Measurements from ENCODE around the gene CLEC16A. TPM values are rescaled to one million over a fixed set of nuclear protein-coding genes. Genes with fewer than 3 reads are reported as not detected.
"Not testable (repeated sequence)": the region's sequence is repeated elsewhere in the genome, so short reads cannot be mapped to it uniquely, and the experiment has no call there.

CLEC16A gene
- total RNA-seq, 1 experiment from 2014 or later, result 12.7 TPM

DNA sequence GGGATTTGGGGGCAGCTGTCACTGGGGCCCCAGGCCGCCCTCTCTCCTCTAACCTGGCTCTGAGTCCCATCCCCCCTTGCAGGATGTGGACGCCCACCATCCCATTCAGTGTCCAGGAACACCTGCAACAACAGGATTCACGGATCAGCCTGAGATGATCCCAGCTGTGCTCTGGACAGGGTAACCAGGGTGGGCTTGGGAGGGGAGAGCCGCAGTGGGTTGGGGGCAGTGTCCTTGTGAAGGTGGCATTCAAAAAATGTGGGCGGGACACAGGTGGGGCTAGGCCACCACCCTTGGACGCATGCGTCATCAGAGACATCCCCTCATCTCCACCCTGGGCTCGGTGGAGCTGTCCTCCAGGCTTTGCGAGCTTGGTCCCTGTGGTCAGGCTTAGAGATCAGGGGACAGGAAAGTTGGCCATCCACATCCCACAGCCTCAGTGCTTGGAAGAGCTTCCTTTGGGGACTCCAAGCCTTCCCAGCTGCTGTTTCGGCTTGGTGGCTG is 21.2 kb upstream of the CLEC16A start:
- DNase-seq (ENCODE audit: low spot score), result peak; percentile 29

DNA sequence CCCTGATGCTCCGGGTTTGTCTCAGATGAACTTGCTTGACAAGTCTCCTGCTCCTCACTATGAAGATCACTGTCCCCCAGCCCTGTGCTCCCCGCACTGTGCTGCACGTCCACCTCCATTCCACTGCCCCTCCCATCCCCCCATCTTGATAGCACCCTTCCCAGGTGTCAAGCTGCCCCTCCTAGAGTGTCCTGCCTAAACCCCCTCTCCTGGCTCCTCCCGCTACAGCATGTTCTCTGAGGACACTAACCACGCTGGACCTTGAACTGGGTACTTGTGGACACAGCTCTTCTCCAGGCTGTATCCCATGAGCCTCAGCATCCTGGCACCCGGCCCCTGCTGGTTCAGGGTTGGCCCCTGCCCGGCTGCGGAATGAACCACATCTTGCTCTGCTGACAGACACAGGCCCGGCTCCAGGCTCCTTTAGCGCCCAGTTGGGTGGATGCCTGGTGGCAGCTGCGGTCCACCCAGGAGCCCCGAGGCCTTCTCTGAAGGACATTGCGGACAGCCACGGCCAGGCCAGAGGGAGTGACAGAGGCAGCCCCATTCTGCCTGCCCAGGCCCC is 20.6 kb upstream of the CLEC16A start:
- DNase-seq (ENCODE audit: low spot score), result peak; percentile 27

DNA sequence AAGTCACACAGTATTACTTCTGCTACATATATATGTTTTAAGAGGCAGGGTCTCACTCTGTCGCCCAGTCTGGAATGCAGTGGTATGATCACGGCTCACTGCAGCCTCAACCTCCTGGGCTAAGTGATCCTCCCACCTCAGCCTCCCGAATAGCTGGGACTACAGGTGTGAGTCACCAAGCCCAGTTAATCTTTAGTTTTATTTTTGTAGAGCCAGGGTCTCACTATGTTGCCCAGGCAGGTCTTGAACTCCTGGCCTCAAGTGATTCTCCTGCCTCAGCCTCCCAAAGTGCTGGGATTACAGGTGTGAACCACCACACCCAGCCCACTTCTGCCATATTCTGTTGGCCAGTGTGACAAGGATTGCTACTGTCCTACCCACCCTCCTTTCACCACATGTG is 19.1 kb upstream of the CLEC16A start:
- DNase-seq (ENCODE audit: low spot score), result not testable (repeated sequence)

DNA sequence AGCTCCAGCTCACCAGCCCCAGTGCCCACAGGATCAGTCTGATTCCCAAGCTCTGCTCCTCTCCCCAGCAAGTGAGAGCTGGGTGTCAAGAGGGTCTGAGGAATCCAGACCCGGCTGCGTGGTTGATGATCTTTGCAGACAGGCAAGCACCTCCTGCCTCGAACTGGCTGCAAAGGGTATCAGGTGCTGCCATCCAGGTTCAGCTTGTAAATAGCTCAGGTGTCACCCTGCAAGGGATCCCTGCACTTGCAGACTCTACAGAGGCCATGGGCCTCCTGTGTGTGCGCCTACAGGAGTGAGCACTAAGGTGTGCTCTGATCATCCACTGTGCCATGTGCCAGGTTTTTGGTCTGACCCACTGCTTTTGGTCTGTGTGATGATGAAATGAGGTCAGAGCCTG is 18.3 kb upstream of the CLEC16A start:
- no peak for DNase-seq (ENCODE audit: low spot score)

DNA sequence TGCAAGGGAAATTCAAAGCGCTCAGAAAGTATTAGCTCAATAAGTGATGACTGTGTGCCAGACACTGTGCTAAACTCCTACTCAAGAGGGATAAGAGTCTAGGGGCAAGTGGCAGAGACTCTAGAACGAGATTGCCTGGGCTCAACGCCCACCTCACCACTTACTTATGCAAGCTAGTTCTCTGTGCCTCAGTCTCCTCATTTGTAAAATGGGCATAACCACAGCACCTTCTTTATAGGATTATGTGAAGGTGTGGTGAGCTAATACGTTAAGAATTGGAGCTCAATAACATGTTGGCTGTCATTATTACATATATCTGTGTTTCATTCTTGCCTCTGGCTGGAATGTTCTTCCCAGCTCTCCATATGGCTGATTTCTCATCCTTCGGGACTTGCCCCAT is 17.5 kb upstream of the CLEC16A start:
- no peak for DNase-seq (ENCODE audit: low spot score)

DNA sequence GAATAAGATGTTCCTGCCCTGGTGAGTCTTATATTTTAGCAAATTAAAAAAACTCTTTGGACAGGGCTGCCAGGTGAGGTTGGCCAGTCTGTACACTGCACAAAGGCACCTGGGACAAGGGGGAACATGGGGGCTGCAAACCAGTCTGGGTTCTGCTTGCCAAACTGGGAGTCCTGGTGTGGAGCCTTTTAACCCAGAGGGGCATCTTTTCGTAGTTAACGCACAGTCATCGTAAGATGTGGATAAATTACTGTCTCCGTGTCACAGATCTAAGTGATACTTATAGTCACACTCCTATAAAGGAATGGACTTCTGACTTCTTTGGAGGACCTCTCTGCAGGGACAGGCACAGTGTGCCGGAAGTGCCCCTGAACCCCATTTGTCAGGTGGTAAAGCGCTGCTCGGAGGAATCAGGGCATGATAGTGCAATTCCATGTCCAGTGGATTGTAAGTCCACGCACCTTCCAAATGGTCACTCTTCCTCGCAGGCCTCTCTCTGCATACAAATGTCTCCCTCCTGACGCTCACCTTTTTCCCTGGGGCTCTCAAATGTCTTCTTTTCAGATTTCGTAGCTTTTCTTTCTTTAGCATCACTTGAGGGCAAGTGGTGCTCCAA is 16.8 kb upstream of the CLEC16A start:
- DNase-seq (ENCODE audit: low spot score), result no peak

DNA sequence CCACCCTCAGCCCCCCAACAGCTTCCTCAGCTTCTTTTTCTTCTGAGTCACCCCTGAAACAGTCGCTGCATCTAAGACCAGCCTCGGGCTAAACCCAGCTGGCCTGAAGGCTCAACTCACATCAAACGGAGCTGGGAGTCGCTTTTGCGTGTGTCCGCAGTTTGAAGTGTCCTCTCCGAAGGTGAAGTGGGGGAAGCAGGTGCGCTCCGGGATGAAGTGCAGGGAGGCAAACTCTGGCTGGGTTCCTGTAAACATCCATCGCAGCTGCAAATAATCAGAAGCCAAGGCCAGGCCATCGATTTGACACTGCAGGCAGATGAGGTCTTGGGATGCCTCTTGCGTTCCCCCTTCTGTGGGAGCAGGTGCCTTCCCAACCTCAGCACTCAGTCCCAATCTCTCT is 15.3 kb upstream of the CLEC16A start:
- DNase-seq (ENCODE audit: low spot score), result not testable (repeated sequence)

DNA sequence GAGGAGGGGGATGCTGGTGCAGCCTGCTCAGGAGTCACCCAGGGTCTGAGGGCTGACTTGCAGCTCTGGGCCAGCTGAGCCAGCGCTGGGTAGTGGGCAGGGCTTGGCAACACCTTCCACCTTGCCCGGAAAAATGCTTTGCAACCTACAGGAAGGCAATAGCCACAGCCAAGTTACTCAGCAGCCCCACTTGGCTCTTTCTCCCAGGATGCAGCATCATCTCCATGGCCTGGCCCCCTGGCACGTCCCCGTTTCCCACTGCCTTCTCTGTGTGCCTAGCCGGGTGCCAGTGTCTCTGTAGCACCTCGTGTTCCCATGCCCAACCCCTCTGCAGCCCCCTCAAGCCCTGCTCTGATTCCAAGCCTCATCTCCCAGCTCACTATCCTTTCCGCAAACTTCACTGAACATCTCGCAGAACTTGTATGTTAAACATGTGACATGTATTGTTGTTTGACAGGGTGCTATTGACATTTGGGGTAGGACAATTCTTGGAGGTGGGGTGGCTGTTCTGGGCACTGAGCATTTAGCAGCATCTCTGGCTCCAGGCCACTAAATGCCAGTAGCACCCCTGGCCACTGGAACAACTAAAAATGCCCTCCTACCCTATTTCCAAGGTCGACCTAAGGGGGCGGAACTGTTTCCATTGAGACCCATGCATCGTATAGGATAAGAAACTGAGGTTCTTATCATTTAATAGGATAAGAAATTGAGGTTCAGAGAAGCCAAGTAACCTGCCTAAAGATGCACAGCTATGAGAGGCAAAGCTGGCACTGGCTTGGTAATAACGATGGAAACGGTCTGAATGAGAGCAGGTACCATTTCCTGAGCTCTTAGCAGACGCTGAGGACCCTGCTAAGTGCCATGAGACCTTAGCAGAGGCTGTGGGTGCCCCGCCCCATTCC is 14.3 kb upstream of the CLEC16A start:
- no peak for DNase-seq (ENCODE audit: low spot score)

DNA sequence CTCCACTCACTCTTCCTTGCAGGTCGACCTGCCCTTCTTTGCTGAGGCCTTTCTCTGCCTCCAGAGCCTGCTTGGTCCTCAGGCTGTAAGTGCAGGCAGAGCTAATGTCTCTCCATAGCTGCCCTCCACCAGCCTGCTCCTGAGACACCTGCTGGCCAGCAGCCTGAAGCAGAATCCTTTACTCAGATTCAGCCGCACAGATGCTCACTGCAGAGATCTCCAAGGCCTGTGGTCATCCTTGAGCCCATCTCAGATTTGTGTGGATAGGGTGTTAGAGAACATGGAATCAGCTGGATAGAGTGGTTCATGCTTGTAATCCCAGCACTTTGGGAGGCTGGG is 13.6 kb upstream of the CLEC16A start:
- no peak for DNase-seq (ENCODE audit: low spot score)

DNA sequence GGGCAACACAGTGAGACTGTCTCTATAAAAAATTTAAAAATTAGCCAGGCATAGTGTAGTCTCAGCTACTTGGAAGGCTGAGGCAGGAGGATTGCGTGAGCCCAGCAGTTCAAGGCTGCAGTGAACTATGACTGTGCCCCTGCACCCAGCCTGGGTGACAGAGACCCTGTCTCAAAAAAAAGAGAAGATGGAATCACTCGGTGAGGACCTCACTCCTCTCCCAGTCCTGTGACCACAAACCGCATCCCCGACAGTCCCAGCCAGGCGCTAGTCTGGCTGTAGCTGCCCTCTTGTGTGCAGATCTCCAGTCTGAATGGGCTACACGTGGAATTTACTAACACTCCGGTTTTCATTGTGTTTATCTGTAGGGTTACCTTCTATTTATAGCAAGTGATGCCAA is 13.2 kb upstream of the CLEC16A start:
- DNase-seq (ENCODE audit: low spot score), result no peak

DNA sequence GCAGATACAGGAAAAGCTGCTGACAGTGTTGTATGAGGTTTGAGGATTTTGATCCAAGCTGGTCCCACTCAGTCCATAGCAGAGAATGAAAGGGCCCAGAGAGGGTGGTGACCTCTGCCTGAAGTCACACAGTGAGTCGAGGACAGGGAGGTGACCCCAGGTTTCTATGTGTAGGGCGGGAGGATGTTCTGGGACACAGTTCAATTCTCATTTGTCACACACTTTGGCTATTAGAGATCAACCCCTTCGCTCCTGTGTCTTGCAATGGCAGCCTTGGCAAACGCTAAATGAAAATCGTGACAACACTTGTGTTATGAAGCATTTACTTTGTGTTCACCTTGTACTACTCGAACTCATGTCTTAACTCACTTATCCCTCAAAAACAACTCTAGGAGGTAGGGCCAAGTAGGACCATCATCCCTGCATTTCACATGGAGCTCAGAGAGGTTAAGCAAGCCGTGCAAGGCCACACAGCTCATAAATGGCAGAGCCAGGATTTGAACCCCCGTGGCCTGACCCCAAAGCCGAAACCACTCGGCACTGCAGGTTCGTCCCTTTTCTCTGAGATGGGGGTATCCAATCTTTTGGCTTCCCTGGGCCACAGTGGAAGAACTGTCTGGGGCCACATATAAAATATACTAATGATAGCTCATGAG is 12.3 kb upstream of the CLEC16A start:
- no peak for DNase-seq (ENCODE audit: low spot score)

DNA sequence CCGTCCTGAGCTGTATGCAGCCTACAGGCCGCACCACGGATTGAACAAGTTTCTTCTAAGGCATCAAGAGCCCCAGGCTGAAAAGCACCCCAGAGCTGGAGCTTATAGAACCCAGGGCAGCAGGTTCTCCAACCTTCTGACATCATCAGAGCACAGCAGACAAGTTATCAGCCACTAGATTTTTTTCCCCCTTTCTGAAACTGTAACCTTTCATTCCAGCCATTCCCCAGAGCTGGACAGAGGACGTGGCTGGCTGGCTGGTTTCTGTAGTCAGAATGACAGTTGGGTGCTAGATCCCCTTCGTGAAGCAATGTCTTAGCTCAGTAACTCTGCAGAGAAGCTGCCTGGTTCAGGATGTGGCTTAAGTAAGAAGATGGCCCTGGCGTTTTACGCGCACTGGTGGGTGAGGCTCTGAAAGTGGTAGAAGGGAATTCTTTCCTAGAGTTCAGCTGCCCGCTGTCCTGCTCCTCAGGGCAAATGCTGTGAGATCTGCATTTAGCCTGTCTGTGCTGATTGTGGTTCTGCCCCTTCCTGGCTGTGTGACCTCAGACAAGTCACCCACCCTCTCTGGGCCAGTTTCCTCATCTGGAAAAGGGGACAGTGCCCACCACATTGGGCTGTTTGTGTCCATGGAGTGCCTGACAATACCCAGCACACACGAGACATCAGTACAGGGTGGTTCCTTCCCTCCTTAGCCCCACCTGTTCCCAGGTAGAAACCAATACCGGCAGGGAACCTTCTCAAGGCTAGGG is 11.2 kb upstream of the CLEC16A start:
- DNase-seq (ENCODE audit: low spot score), result no peak

DNA sequence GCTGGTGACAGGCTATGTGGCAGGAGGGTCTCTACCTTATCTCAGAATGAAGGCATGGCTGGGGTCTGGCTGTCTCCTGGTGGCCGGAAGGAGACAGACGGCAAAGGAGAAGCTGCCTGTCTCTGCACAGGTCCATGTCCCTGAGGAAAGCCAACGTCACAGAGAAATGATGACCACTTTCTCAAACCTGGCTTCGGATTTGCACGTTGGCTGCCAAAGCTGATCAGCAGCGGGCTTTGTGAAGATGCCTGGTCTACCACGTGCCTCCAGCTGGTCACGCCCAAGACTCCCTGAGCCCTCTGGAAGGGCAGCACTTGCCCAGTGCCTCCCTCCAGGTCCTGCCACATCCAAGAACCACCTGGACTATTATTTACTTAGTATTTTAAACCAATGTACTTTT is 10.5 kb upstream of the CLEC16A start:
- no peak for DNase-seq (ENCODE audit: low spot score)

DNA sequence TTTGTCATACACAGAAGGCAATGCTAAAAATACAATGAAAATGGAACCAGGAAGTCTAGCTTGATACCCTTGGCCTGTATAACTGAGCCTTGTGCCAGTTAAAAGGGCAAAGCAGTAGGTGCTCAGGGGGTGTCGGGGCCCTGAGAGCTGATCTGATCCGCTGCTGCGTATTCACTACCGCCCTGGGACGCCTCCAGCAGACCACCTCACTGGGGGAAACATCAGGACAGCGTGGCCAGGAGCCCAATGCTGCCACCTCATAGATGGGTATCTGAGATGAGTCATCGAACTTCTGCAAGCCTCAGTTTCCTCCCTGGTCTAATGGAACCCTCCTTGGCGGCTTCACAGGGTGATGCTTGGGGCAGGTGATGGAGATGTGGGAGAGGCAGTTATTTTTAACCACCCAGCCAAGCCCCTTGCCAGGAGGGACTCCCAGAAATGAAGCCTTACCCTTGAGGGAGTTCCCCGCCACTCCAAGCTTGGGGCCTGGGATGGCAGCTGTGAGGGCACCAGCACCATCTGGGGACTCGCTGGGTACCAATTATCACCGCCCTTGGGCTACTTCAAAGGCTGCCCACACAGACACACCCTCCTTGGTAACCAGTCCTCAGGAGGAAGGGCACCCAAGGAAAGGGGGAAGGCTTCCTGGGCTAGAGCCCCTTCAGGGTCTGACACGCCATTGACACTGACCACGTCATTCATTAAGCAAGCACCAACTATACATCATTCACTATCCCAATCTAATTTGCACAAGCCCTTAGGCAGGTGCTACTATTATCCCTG is 9.8 kb upstream of the CLEC16A start:
- DNase-seq (ENCODE audit: low spot score), result no peak

DNA sequence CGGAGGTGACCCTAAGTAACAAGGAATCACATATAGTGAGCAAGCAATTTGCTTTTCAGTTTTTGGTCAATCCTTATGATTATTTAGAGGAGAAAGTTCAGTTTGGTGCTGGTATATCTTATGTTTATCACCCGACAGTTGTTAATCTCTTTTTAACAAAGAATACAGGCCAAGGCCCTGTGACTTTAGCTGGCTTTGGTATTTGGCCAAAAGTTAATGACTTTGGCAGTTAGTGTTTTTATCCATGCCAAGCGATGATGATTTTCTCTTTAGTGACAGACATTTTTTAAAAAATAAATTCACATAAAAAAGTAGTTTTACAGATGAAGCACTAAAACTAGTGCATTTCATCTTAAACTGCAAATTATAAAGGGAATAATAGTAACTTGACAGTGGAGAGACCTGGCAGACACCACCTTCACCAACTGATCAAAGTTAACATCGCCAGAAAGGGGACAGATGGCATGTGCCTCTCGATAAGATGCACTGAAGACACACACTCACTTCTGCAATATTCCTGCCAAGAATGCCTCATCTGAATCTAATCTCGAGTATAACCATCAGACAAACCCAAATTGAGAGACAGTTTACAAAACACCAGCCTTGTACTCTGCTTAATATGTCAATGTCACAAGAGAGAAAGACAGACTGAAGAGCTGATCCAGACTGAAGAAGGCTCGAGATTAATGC is 9.0 kb upstream of the CLEC16A start:
- no peak for DNase-seq (ENCODE audit: low spot score)

DNA sequence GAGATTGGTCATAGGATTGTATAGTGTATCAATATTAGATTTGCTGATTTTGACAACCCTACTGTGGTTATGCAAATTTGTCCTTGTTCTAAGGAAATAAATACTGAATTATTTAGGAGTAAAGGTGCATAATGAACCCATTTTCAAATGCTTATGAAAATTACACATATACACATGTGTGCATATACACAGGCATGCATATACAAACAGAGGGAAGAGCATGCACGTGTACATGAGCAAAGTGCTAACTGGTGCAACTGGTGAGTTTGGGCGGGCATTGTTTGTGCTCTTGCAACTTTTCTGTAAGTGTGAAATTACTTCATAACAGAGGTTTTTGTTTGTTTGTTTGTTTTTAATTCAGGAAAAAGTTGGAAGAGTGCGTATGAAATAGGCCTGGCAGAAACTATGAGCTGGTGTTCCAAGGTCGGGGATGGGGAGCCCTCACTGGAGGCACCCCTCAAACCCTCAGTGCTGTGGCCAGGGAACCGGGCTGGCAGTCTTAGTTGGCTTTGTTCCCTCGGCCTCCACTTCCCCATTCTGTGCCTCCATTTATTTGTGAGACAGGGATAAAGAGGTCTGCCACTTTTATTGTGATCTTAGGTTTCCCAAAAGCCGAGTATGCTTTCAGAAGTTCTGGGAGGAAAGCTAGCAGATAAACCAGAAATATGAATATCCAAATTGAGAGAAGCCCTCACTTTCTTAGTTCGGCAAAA is 7.9 kb upstream of the CLEC16A start:
- no peak for DNase-seq (ENCODE audit: low spot score)

DNA sequence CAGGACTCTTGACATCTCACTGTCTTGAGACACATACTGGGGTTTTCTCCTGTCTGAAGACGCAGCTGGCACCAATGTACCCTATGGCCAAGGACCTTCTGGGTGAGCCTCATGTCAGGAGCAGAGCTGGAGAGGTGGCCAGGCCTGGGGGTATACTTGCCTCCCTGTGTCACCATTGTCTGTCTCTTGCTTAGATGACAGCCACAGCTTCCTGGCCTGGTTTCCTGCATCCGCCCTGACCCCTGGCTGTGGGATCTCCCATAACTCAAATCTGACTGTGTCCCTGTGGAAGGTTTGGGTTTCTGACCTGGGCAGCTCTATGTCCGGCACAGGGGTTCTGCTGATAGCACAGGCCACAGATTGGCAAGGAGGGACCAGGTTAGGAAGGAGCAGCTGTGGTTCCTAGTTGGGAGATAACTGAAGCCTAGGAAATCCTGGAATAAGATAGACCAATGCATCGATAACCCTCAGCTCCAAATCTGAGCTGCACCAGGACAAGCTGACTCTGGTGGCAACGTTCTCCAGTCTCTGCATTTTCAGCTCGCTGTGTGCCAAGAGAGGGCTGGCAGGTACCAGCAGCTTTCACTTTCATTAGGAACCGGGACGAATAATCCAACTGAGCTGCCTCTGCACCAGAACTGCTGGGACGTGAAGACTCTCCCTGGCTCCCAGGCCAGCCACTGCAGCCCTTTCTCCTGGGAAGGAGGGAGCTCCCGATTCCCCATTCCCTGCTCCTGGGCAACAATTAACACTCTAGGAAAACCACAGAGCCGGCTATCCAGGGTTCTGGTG is 7.1 kb upstream of the CLEC16A start:
- no peak for DNase-seq (ENCODE audit: low spot score)

DNA sequence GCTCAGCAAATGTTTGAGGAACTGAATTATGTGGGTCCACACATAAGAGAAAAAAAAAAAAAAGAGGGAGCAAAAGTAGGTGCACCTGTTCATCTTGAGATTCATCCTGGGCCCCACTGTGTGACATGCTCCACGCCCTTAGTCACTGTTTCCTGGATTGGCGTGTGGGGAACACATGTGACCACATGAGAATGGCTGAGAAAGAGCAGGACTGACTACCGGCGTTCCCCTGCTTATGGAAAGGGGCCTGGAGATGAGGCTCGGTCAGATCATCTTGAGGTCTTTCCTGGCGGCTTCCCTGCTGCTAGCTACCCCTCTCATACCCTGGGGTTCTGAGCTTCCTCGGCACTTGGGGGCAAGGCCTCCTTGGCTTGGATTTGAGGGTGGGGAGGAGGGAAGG is 6.0 kb upstream of the CLEC16A start:
- DNase-seq (ENCODE audit: low spot score), result no peak

Data from HT-29 (cell line).